Endothelial cell of umbilical vein (primary cell): Measurements from ENCODE around the gene VPS52. TPM values are rescaled to one million over a fixed set of nuclear protein-coding genes. Genes with fewer than 3 reads are reported as not detected.

Experiments
- BruUV-seq: library from RNA; stranded (reverse); fragments of 400-500 nt; replicated peaks from 2 replicates; lab custom pipeline; 2021; lab: Mats Ljungman, UMichigan
- CTCF ChIA-PET: fragments of 300-600, 350-600 bp; sonication (Branson Sonifier 250); formaldehyde crosslinking; loops from one replicate; lab custom pipeline; 2021; ENCODE audit warnings: antibody characterized with exemption, inconsistent platforms; lab: Charles Lee
- POLR2A ChIA-PET: fragments of 300-600, 350-600 bp; sonication (Branson Sonifier 250); formaldehyde crosslinking; loops from one replicate; lab custom pipeline; 2021; ENCODE audit warnings: antibody characterized with exemption, inconsistent platforms; lab: Charles Lee
- DNase-seq: peaks from one replicate; pipeline ENCODE4 v3.0.0-alpha.2; 2011; ENCODE audit warnings: low read depth, low spot score
- FAIRE-seq: peaks from 2 replicates; lab custom pipeline; 2011; peaks lifted over from hg19 to GRCh38; lab: Jason Lieb, UNC
- H2AFZ ChIP-seq: 2 replicates; pipeline ENCODE4 v1.6.0; 2012; ENCODE audit warnings: low read depth, low read length, control low read depth, inconsistent platforms
- H3K27ac ChIP-seq: 2 replicates; pipeline ENCODE4 v1.5.1; 2011; ENCODE audit warnings: low read depth, mild to moderate bottlenecking, control low read depth, low read length, moderate library complexity; ENCODE audit not compliant: insufficient read depth
- H3K27me3 ChIP-seq, 2 experiments: 2 replicates each; pipeline versions ENCODE4 v1.6.0 to v1.6.1; 2011; ENCODE audit warnings: low read length in 2 of 2, mixed read lengths in 1 of 2; ENCODE audit not compliant: control insufficient read depth in 2 of 2, insufficient read depth in 2 of 2
- H3K36me3 ChIP-seq, 2 experiments: 2 replicates in 1 of 2; 3 replicates in 1 of 2; pipeline ENCODE4 v1.5.1; 2011; ENCODE audit warnings: low read length in 2 of 2, mild to moderate bottlenecking in 1 of 2, moderate library complexity in 1 of 2; ENCODE audit not compliant: control insufficient read depth in 2 of 2, insufficient read depth in 2 of 2; ENCODE audit errors: extremely low read depth in 1 of 2
- H3K4me1 ChIP-seq: 3 replicates; pipeline ENCODE4 v1.5.1; 2011; ENCODE audit warnings: mild to moderate bottlenecking, low read length; ENCODE audit not compliant: control insufficient read depth, insufficient read depth; ENCODE audit errors: extremely low read depth
- H3K4me2 ChIP-seq: 2 replicates; pipeline ENCODE4 v1.6.1; 2011; ENCODE audit warnings: low read length, control low read depth, mixed read lengths; ENCODE audit not compliant: insufficient read depth
- H3K4me3 ChIP-seq, 3 experiments: fragments of 200-600 bp in 1 of 3; sonication (generic), shearing (Covaris generic) in 1 of 3; replicated peaks in 1 of 3; 2 replicates each; pipeline ENCODE4 v1.5.1; 2011 to 2016; ENCODE audit warnings: control low read depth in 3 of 3, low read length in 3 of 3, mild to moderate bottlenecking in 2 of 3, inconsistent platforms in 1 of 3, low read depth in 1 of 3, moderate library complexity in 1 of 3; ENCODE audit not compliant: insufficient read depth in 1 of 3
- H3K79me2 ChIP-seq: 2 replicates; pipeline ENCODE4 v1.6.0; 2012; ENCODE audit warnings: low read length, inconsistent platforms; ENCODE audit not compliant: control insufficient read depth, insufficient read depth
- H3K9ac ChIP-seq: replicated peaks from 2 replicates; pipeline ENCODE3; 2011; ENCODE audit warnings: low read length, control low read depth; ENCODE audit not compliant: insufficient read depth; ENCODE audit errors: extremely low read depth
- H3K9me1 ChIP-seq: replicated peaks from 3 replicates; pipeline ENCODE4 v1.6.0; 2011; ENCODE audit warnings: mild to moderate bottlenecking, low read length; ENCODE audit not compliant: control insufficient read depth, insufficient read depth; ENCODE audit errors: extremely low read depth
- H3K9me3 ChIP-seq: replicated peaks from 2 replicates; pipeline ENCODE4 v1.5.1; 2012; ENCODE audit warnings: low read length, inconsistent platforms; ENCODE audit not compliant: control insufficient read depth, insufficient read depth
- H4K20me1 ChIP-seq: replicated peaks from 2 replicates; pipeline ENCODE3; 2011; ENCODE audit warnings: mild to moderate bottlenecking, low read length; ENCODE audit not compliant: control insufficient read depth, insufficient read depth; ENCODE audit errors: extremely low read depth
- EZH2 ChIP-seq: IDR thresholded peaks from 2 replicates; pipeline ENCODE4 v1.6.1; 2012; ENCODE audit warnings: borderline replicate concordance, low read depth, mild to moderate bottlenecking, moderate library complexity, low read length, inconsistent platforms; ENCODE audit not compliant: severe bottlenecking
- FOS ChIP-seq: IDR thresholded peaks from 2 replicates; pipeline ENCODE4 v1.6.1; 2011; ENCODE audit warnings: mild to moderate bottlenecking, low read length, moderate library complexity, borderline replicate concordance; ENCODE audit not compliant: insufficient read depth
- GATA2 ChIP-seq: IDR thresholded peaks from 2 replicates; pipeline ENCODE4 v1.7.0; 2011; ENCODE audit warnings: low read depth, mild to moderate bottlenecking, moderate library complexity, mixed read lengths, low read length; ENCODE audit not compliant: insufficient read length, insufficient read depth
- JUN ChIP-seq: IDR thresholded peaks from 2 replicates; pipeline ENCODE4 v1.6.1; 2011; ENCODE audit warnings: borderline replicate concordance, low read depth; ENCODE audit not compliant: insufficient read length, insufficient read depth
- MYC ChIP-seq: IDR thresholded peaks from one replicate; pipeline ENCODE4 v1.6.1; 2011; ENCODE audit warnings: mild to moderate bottlenecking, low read depth, low read length
- POLR2A ChIP-seq: IDR thresholded peaks from 2 replicates; pipeline ENCODE4 v1.6.1; 2012; ENCODE audit warnings: low read depth, mild to moderate bottlenecking, control low read depth, low read length
- POLR2AphosphoS5 ChIP-seq: IDR thresholded peaks from 2 replicates; pipeline ENCODE4 v1.6.1; 2012; ENCODE audit warnings: low read depth, mild to moderate bottlenecking, control low read depth, low read length, moderate library complexity; ENCODE audit not compliant: insufficient read depth
- dilution Hi-C: fragments of 300-500 bp; cut with MboI; formaldehyde crosslinking; loops from one replicate; pipeline ENCODE4 v1.15.0; 2019; ENCODE audit warnings: low sequenced_read_pairs; ENCODE audit not compliant: extremely low pct_ligation_motif_present
- intact Hi-C: fragments of 100-400 bp; cut with micrococcal nuclease; formaldehyde crosslinking; loops from one replicate; pipeline ENCODE4 v1.10.0; 2022
- polyA plus RNA-seq, 4 experiments: library from polyadenylated mRNA; depleted of rRNA in 3 of 4; stranded (reverse) in 3 of 4; unstranded in 1 of 4; fragments of >200 nt; gene quantifications; 2 replicates each; pipeline versions ENCODE4 v1.2.1 to v1.2.3, GENCODE V29; 2011 to 2012; ENCODE audit warnings: missing spikeins in 1 of 4
- total RNA-seq: library from RNA; stranded (reverse); gene quantifications from 2 replicates; pipeline ENCODE4 v1.2.3, GENCODE V29; 2021
- TF ChIP-seq, protein P1 (sequence below), 2 donors: IDR thresholded peaks; 1 replicate in 1 of 2; 2 replicates in 1 of 2; pipeline ENCODE4 v1.5.1; 2011; ENCODE audit warnings: low read length in 2 of 2, mild to moderate bottlenecking in 2 of 2, moderate library complexity in 2 of 2, control low read depth in 1 of 2, inconsistent platforms in 1 of 2, low read depth in 1 of 2; ENCODE audit not compliant: insufficient read depth in 1 of 2; ENCODE audit errors: extremely low read depth in 1 of 2
- TF ChIP-seq, protein P2 (sequence below): IDR thresholded peaks from 2 replicates; pipeline ENCODE4 v1.6.1; 2011; ENCODE audit not compliant: insufficient read depth, insufficient read length

Gene VPS52
- total and polyA plus RNA-seq, 2 donors (not counting 3 experiments of a cell fraction or from before 2014, with no cell fraction given): 49.2 to 112 TPM

GRCh38 chr6:33320315-33321181 lies 48.9 kb upstream of the VPS52 start:
- H3K9ac ChIP-seq: peak overlapping the region; percentile 4
- H3K9me3 ChIP-seq: no peaks in the 10 kb centered on the region
- peaks cover 53% of the 10 kb centered on the region for H3K4me1 ChIP-seq
- no peak overlapping the region for H3K4me3 ChIP-seq
- peak; percentile 83 for FAIRE-seq
- no peaks in the 10 kb centered on the region for H4K20me1 ChIP-seq
- peak; percentile 31 for TF ChIP-seq GATA2
- no peak for TF ChIP-seq EZH2
- TF ChIP-seq, protein P1, sequence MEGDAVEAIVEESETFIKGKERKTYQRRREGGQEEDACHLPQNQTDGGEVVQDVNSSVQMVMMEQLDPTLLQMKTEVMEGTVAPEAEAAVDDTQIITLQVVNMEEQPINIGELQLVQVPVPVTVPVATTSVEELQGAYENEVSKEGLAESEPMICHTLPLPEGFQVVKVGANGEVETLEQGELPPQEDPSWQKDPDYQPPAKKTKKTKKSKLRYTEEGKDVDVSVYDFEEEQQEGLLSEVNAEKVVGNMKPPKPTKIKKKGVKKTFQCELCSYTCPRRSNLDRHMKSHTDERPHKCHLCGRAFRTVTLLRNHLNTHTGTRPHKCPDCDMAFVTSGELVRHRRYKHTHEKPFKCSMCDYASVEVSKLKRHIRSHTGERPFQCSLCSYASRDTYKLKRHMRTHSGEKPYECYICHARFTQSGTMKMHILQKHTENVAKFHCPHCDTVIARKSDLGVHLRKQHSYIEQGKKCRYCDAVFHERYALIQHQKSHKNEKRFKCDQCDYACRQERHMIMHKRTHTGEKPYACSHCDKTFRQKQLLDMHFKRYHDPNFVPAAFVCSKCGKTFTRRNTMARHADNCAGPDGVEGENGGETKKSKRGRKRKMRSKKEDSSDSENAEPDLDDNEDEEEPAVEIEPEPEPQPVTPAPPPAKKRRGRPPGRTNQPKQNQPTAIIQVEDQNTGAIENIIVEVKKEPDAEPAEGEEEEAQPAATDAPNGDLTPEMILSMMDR (IDR thresholded peaks at IDR 0.05; ENCODE audit: extremely low read depth in 1 of 2, insufficient read depth in 1 of 2, low read depth in 1 of 2, low read length in 2 of 2): no peak
- TF ChIP-seq MYC: no peak
- peak; percentile 57 for TF ChIP-seq JUN
- TF ChIP-seq POLR2A: no peak
- no peak for TF ChIP-seq POLR2AphosphoS5
- TF ChIP-seq, protein P2, sequence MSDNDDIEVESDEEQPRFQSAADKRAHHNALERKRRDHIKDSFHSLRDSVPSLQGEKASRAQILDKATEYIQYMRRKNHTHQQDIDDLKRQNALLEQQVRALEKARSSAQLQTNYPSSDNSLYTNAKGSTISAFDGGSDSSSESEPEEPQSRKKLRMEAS: no peak
- TF ChIP-seq FOS: peak; percentile 51
- H3K27ac ChIP-seq: peak overlapping the region; percentile 76
- BruUV-seq: TSS peak; percentile 79
- ChIA-PET CTCF (no interaction called here), POLR2A (interaction anchor here (0.6 to 1.0 kb wide), 2 partner anchors 48 to 1101 kb away, joined by 3 read pairs; partner anchors contain the start of genes RPS18 and VPS52)
- H3K4me2 ChIP-seq: peak overlapping the region; percentile 15
- no peaks in the 10 kb centered on the region for H3K27me3 ChIP-seq
- dilution Hi-C loops (no loop called here), intact Hi-C loops (no loop called here)
- peak; percentile 66 for DNase-seq
- H3K79me2 ChIP-seq: peaks cover 37% of the 10 kb centered on the region
- H3K9me1 ChIP-seq: no peaks in the 10 kb centered on the region
- peaks cover 5 to 22% of the 10 kb centered on the region in 2 experiments for H3K36me3 ChIP-seq
- H2AFZ ChIP-seq: no peak overlapping the region
